ENCODE measurements around the gene GLIS1. TPM values are rescaled to one million over a fixed set of nuclear protein-coding genes. Genes with fewer than 3 reads are reported as not detected.

Gene GLIS1
- total and polyA plus RNA-seq, 2 experiments from 2014 or later: 0.13 to 1.3 TPM

GRCh38 chr1:53601867-53602775 lies 136.8 kb downstream of the GLIS1 start:
- H4K20me1 ChIP-seq (ENCODE audit: insufficient read depth, poor library complexity, severe bottlenecking): no peaks in the 10 kb centered on the region
- WGBS (ENCODE audit: low lambda C conversion rate, missing lambda C conversion rate): 76% methylated on average over 21 of the region's 21 CpGs
- H3K4me3 ChIP-seq: no peak overlapping the region
- H2AFZ ChIP-seq: no peak overlapping the region
- H3K36me3 ChIP-seq (replicated peaks; ENCODE audit: insufficient read depth, low read depth): no peaks in the 10 kb centered on the region
- H3K79me2 ChIP-seq: no peaks in the 10 kb centered on the region
- TF ChIP-seq CTCF (IDR thresholded peaks at IDR 0.05; ENCODE audit: poor library complexity) (no peak), EZH2 (IDR thresholded peaks at IDR 0.05; ENCODE audit: borderline replicate concordance) (no peak), EZH2phosphoT487 (IDR thresholded peaks at IDR 0.05; ENCODE audit: low read depth, severe bottlenecking, unreplicated experiment) (no peak)
- no peaks in the 10 kb centered on the region for H3K9me2 ChIP-seq (replicated peaks; ENCODE audit: insufficient read depth)
- DNase-seq (ENCODE audit: low spot score): no peak
- no peaks in the 10 kb centered on the region for H3K9me3 ChIP-seq (ENCODE audit: low read depth)
- H3K4me1 ChIP-seq (ENCODE audit: insufficient read depth): peaks cover 5% of the 10 kb centered on the region
- no peak overlapping the region for H3K27ac ChIP-seq
- H3K27me3 ChIP-seq: no peaks in the 10 kb centered on the region
- no peak overlapping the region for H3K4me2 ChIP-seq

- no peak overlapping the region for H2AFZ ChIP-seq
- H3K4me2 ChIP-seq: no peak overlapping the region
- no peaks in the 10 kb centered on the region for H3K27me3 ChIP-seq
- no peak for TF ChIP-seq EZH2phosphoT487 (IDR thresholded peaks at IDR 0.05; ENCODE audit: low read depth, severe bottlenecking, unreplicated experiment)
- TF ChIP-seq EZH2 (IDR thresholded peaks at IDR 0.05; ENCODE audit: borderline replicate concordance): no peak
- TF ChIP-seq CTCF (IDR thresholded peaks at IDR 0.05; ENCODE audit: poor library complexity): no peak
- H3K27ac ChIP-seq: no peak overlapping the region
- H3K36me3 ChIP-seq (replicated peaks; ENCODE audit: insufficient read depth, low read depth): no peaks in the 10 kb centered on the region
- 87% methylated on average over 11 of the region's 11 CpGs for WGBS (ENCODE audit: low lambda C conversion rate, missing lambda C conversion rate)
- no peak overlapping the region for H3K4me3 ChIP-seq
- DNase-seq (ENCODE audit: low spot score): no peak
- H3K79me2 ChIP-seq: no peaks in the 10 kb centered on the region
- H3K4me1 ChIP-seq (ENCODE audit: insufficient read depth): no peaks in the 10 kb centered on the region
- H3K9me2 ChIP-seq (replicated peaks; ENCODE audit: insufficient read depth): no peaks in the 10 kb centered on the region
- H4K20me1 ChIP-seq (ENCODE audit: insufficient read depth, poor library complexity, severe bottlenecking): no peaks in the 10 kb centered on the region
- H3K9me3 ChIP-seq (ENCODE audit: low read depth): no peaks in the 10 kb centered on the region
These were observed 137.8 kb downstream of the GLIS1 start for GRCh38 chr1:53601031-53601745.

GRCh38 chr1:53600561-53600960 lies 138.4 kb downstream of the GLIS1 start:
- no peaks in the 10 kb centered on the region for H3K9me3 ChIP-seq (ENCODE audit: low read depth)
- no peaks in the 10 kb centered on the region for H3K27me3 ChIP-seq
- no peaks in the 10 kb centered on the region for H3K36me3 ChIP-seq (replicated peaks; ENCODE audit: insufficient read depth, low read depth)
- no peak overlapping the region for H3K4me2 ChIP-seq
- no peaks in the 10 kb centered on the region for H3K9me2 ChIP-seq (replicated peaks; ENCODE audit: insufficient read depth)
- H4K20me1 ChIP-seq (ENCODE audit: insufficient read depth, poor library complexity, severe bottlenecking): no peaks in the 10 kb centered on the region
- 58% methylated on average over 8 of the region's 8 CpGs for WGBS (ENCODE audit: low lambda C conversion rate, missing lambda C conversion rate)
- DNase-seq (ENCODE audit: low spot score): no peak
- H3K79me2 ChIP-seq: no peaks in the 10 kb centered on the region
- no peak for TF ChIP-seq CTCF (IDR thresholded peaks at IDR 0.05; ENCODE audit: poor library complexity)
- TF ChIP-seq EZH2 (IDR thresholded peaks at IDR 0.05; ENCODE audit: borderline replicate concordance): no peak
- no peak for TF ChIP-seq EZH2phosphoT487 (IDR thresholded peaks at IDR 0.05; ENCODE audit: low read depth, severe bottlenecking, unreplicated experiment)
- H3K4me3 ChIP-seq: no peak overlapping the region
- no peak overlapping the region for H2AFZ ChIP-seq
- H3K27ac ChIP-seq: no peak overlapping the region
- no peaks in the 10 kb centered on the region for H3K4me1 ChIP-seq (ENCODE audit: insufficient read depth)
